Measurements from ENCODE around the gene PIP5K1B. TPM values are rescaled to one million over a fixed set of nuclear protein-coding genes. Genes with fewer than 3 reads are reported as not detected.

PIP5K1B gene
- total and polyA plus RNA-seq, 2 donors (not counting 3 experiments of a cell fraction or from before 2014, with no cell fraction given) = 0.27 TPM; not detected in 1

- ChIA-PET POLR2A (no interaction called here), CTCF (no interaction called here)
- dilution Hi-C loops (cut with MboI; ENCODE audit: extremely low pct_ligation_motif_present, low sequenced_read_pairs) = no loop called here
- H3K9ac ChIP-seq (replicated peaks; ENCODE audit: extremely low read depth, insufficient read depth, low read length) = no peak overlapping the region
- H3K9me1 ChIP-seq (replicated peaks; ENCODE audit: control insufficient read depth, extremely low read depth, insufficient read depth, low read length) = no peaks in the 10 kb centered on the region
- H3K36me3 ChIP-seq (ENCODE audit: control insufficient read depth in 2 of 2, extremely low read depth in 1 of 2, insufficient read depth in 2 of 2, low read length in 2 of 2) = no peaks in the 10 kb centered on the region
- FAIRE-seq (no peak), DNase-seq (ENCODE audit: low read depth, low spot score) (no peak)
- H3K4me1 ChIP-seq (ENCODE audit: control insufficient read depth, extremely low read depth, insufficient read depth, low read length) = peaks cover 9% of the 10 kb centered on the region
- no peaks in the 10 kb centered on the region for H3K9me3 ChIP-seq (replicated peaks; ENCODE audit: control insufficient read depth, insufficient read depth, low read length)
- H4K20me1 ChIP-seq (replicated peaks; ENCODE audit: control insufficient read depth, extremely low read depth, insufficient read depth, low read length) = no peaks in the 10 kb centered on the region
- BruUV-seq (replicated peaks) = no TSS peak
- intact Hi-C loops (cut with micrococcal nuclease) = no loop called here
- no peak overlapping the region for H3K27ac ChIP-seq (ENCODE audit: insufficient read depth, low read depth, low read length)
- no peak overlapping the region for H2AFZ ChIP-seq (ENCODE audit: low read depth, low read length)
- no peaks in the 10 kb centered on the region for H3K79me2 ChIP-seq (ENCODE audit: control insufficient read depth, insufficient read depth, low read length)
- no peak overlapping the region for H3K4me2 ChIP-seq (ENCODE audit: insufficient read depth, low read length)
- H3K27me3 ChIP-seq (ENCODE audit: control insufficient read depth in 2 of 2, insufficient read depth in 2 of 2, low read length in 2 of 2) = no peaks in the 10 kb centered on the region
- H3K4me3 ChIP-seq (replicated peaks in 1 of 3; ENCODE audit: insufficient read depth in 1 of 3, low read depth in 1 of 3, low read length in 3 of 3) = no peak overlapping the region
- TF ChIP-seq GATA2 (IDR thresholded peaks at IDR 0.05; ENCODE audit: insufficient read depth, insufficient read length, low read depth, low read length) = no peak
- TF ChIP-seq EZH2 (IDR thresholded peaks at IDR 0.05; ENCODE audit: borderline replicate concordance, low read depth, low read length, severe bottlenecking) = no peak
- TF ChIP-seq JUN (IDR thresholded peaks at IDR 0.05; ENCODE audit: borderline replicate concordance, insufficient read depth, insufficient read length, low read depth) = no peak
- TF ChIP-seq, protein P1, sequence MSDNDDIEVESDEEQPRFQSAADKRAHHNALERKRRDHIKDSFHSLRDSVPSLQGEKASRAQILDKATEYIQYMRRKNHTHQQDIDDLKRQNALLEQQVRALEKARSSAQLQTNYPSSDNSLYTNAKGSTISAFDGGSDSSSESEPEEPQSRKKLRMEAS (IDR thresholded peaks at IDR 0.05; ENCODE audit: insufficient read depth, insufficient read length) = no peak
- no peak for TF ChIP-seq CTCF (IDR thresholded peaks at IDR 0.05; ENCODE audit: extremely low read depth in 1 of 2, insufficient read depth in 1 of 2, low read depth in 1 of 2, low read length in 2 of 2)
- no peak for TF ChIP-seq FOS (IDR thresholded peaks at IDR 0.05; ENCODE audit: borderline replicate concordance, insufficient read depth, low read length)
- no peak for TF ChIP-seq MYC (IDR thresholded peaks at IDR 0.05; ENCODE audit: low read depth, low read length)
- TF ChIP-seq POLR2A (IDR thresholded peaks at IDR 0.05; ENCODE audit: low read depth, low read length) = no peak
- TF ChIP-seq POLR2AphosphoS5 (IDR thresholded peaks at IDR 0.05; ENCODE audit: insufficient read depth, low read depth, low read length) = no peak
These were observed 36.9 kb upstream of the PIP5K1B start for GRCh38 chr9:68668127-68668526.
